Astrocyte (in vitro differentiated cells and primary cell): ENCODE results near the gene PSMD1. TPM values are rescaled to one million over a fixed set of nuclear protein-coding genes. Genes with fewer than 3 reads are reported as not detected.
A peak's percentile ranks its signal among the peaks of the same experiment; 100 is the strongest.

Source experiments
- DNase-seq: peaks from one replicate; pipeline ENCODE4 v3.0.0-alpha.2; 2010; ENCODE audit warnings: low read depth
- FAIRE-seq: peaks from 2 replicates; lab custom pipeline; 2011; peaks lifted over from hg19 to GRCh38; lab: Jason Lieb, UNC
- H2AFZ ChIP-seq: 2 replicates; pipeline ENCODE4 v1.6.0; 2012; ENCODE audit warnings: low read depth, low read length, inconsistent platforms
- H3K27ac ChIP-seq: 2 replicates; pipeline ENCODE4 v1.5.1; 2011; ENCODE audit warnings: low read depth, low read length, inconsistent platforms
- H3K27me3 ChIP-seq: 2 replicates; pipeline ENCODE4 v1.6.0; 2011; ENCODE audit warnings: low read length, inconsistent platforms; ENCODE audit not compliant: insufficient read depth
- H3K36me3 ChIP-seq: 2 replicates; pipeline ENCODE4 v1.5.1; 2011; ENCODE audit warnings: low read length, inconsistent platforms; ENCODE audit not compliant: insufficient read depth
- H3K4me1 ChIP-seq: 2 replicates; pipeline ENCODE4 v1.5.1; 2011; ENCODE audit warnings: low read length, inconsistent platforms; ENCODE audit not compliant: insufficient read depth
- H3K4me2 ChIP-seq: 2 replicates; pipeline ENCODE4 v1.6.0; 2012; ENCODE audit warnings: low read length, inconsistent platforms
- H3K4me3 ChIP-seq: 2 replicates; pipeline ENCODE4 v1.5.1; 2011; ENCODE audit warnings: low read depth, mild to moderate bottlenecking, low read length, inconsistent platforms; ENCODE audit not compliant: insufficient read depth
- H3K79me2 ChIP-seq: 2 replicates; pipeline ENCODE4 v1.6.0; 2012; ENCODE audit warnings: mild to moderate bottlenecking, low read length, inconsistent platforms; ENCODE audit not compliant: insufficient read depth
- H3K9ac ChIP-seq: 2 replicates; pipeline ENCODE4 v1.6.0; 2012; ENCODE audit warnings: mild to moderate bottlenecking, low read length, inconsistent platforms
- H3K9me3 ChIP-seq: 2 replicates; pipeline ENCODE4 v1.5.1; 2012; ENCODE audit warnings: low read depth, mild to moderate bottlenecking, low read length, inconsistent platforms; ENCODE audit not compliant: insufficient read depth
- H4K20me1 ChIP-seq: 2 replicates; pipeline ENCODE4 v1.6.0; 2012; ENCODE audit warnings: low read length, inconsistent platforms; ENCODE audit not compliant: insufficient read depth
- H3K27ac Mint-ChIP-seq: one replicate; pipeline ENCODE4 v1.8.0; 2021; ENCODE audit warnings: mild to moderate bottlenecking, mixed read lengths; ENCODE audit not compliant: unreplicated experiment
- H3K27me3 Mint-ChIP-seq: one replicate; pipeline ENCODE4 v1.8.0; 2021; ENCODE audit warnings: low read depth, mixed read lengths; ENCODE audit not compliant: unreplicated experiment
- H3K36me3 Mint-ChIP-seq: one replicate; pipeline ENCODE4 v1.8.0; 2021; ENCODE audit warnings: low read depth, mixed read lengths; ENCODE audit not compliant: unreplicated experiment
- H3K4me1 Mint-ChIP-seq: one replicate; pipeline ENCODE4 v1.8.0; 2021; ENCODE audit warnings: low read depth, mixed read lengths; ENCODE audit not compliant: unreplicated experiment
- H3K4me3 Mint-ChIP-seq: one replicate; pipeline ENCODE4 v1.8.0; 2021; ENCODE audit warnings: mild to moderate bottlenecking, moderate library complexity, mixed read lengths; ENCODE audit not compliant: unreplicated experiment
- H3K9me3 Mint-ChIP-seq: one replicate; pipeline ENCODE4 v1.8.0; 2021; ENCODE audit warnings: mild to moderate bottlenecking, mixed read lengths; ENCODE audit not compliant: unreplicated experiment
- CTCF ChIP-seq: IDR thresholded peaks from 2 replicates; pipeline ENCODE4 v1.5.1; 2011; ENCODE audit warnings: low read depth, mild to moderate bottlenecking, inconsistent platforms, low read length, moderate library complexity; ENCODE audit not compliant: insufficient read depth
- EZH2 ChIP-seq: IDR thresholded peaks from 2 replicates; pipeline ENCODE4 v1.6.1; 2012; ENCODE audit warnings: mild to moderate bottlenecking, low read length, inconsistent platforms; ENCODE audit not compliant: insufficient read depth
- total RNA-seq: library from RNA; stranded (reverse); gene quantifications from 2 replicates; pipeline ENCODE4 v1.2.1, GENCODE V29; 2021

PSMD1 gene
- total RNA-seq, 1 donor from 2014 or later, result 151 TPM

GRCh38 chr2:231181860-231182512 is 125.3 kb downstream of the PSMD1 start:
- H3K4me3 ChIP-seq, result no peak overlapping the region
- no peaks in the 10 kb centered on the region for H3K9me3 ChIP-seq
- DNase-seq, result peak; percentile 32
- H3K4me3 Mint-ChIP-seq, result no peak overlapping the region
- peaks cover 2% of the 10 kb centered on the region for H3K27me3 Mint-ChIP-seq
- H3K27ac Mint-ChIP-seq, result no peak overlapping the region
- no peaks in the 10 kb centered on the region for H3K79me2 ChIP-seq
- H3K9ac ChIP-seq, result no peak overlapping the region
- H3K27ac ChIP-seq, result no peak overlapping the region
- no peaks in the 10 kb centered on the region for H4K20me1 ChIP-seq
- no peak for FAIRE-seq
- no peak overlapping the region for H3K4me2 ChIP-seq
- H2AFZ ChIP-seq, result no peak overlapping the region
- TF ChIP-seq EZH2, result no peak
- TF ChIP-seq CTCF, result no peak
- H3K27me3 ChIP-seq, result no peaks in the 10 kb centered on the region
- H3K4me1 ChIP-seq, result peaks cover 14% of the 10 kb centered on the region
- peaks cover 9% of the 10 kb centered on the region for H3K4me1 Mint-ChIP-seq
- peaks cover 4% of the 10 kb centered on the region for H3K9me3 Mint-ChIP-seq
- no peaks in the 10 kb centered on the region for H3K36me3 ChIP-seq
- H3K36me3 Mint-ChIP-seq, result peaks cover 6% of the 10 kb centered on the region

GRCh38 chr2:231182513-231182899 is 125.8 kb downstream of the PSMD1 start:
- peaks cover 14% of the 10 kb centered on the region for H3K4me1 ChIP-seq
- H3K27me3 ChIP-seq, result no peaks in the 10 kb centered on the region
- no peak overlapping the region for H3K9ac ChIP-seq
- Mint-ChIP-seq H3K27me3 (peaks cover 2% of the 10 kb centered on the region), H3K4me1 (peaks cover 9% of the 10 kb centered on the region), H3K27ac (no peak overlapping the region), H3K9me3 (peaks cover 4% of the 10 kb centered on the region), H3K36me3 (peaks cover under 1% of the 10 kb centered on the region), H3K4me3 (no peak overlapping the region)
- no peak for DNase-seq
- H3K4me3 ChIP-seq, result no peak overlapping the region
- H3K27ac ChIP-seq, result no peak overlapping the region
- H2AFZ ChIP-seq, result no peak overlapping the region
- H4K20me1 ChIP-seq, result no peaks in the 10 kb centered on the region
- no peaks in the 10 kb centered on the region for H3K9me3 ChIP-seq
- H3K36me3 ChIP-seq, result no peaks in the 10 kb centered on the region
- no peak for FAIRE-seq
- no peak overlapping the region for H3K4me2 ChIP-seq
- TF ChIP-seq CTCF, result no peak
- TF ChIP-seq EZH2, result no peak
- no peaks in the 10 kb centered on the region for H3K79me2 ChIP-seq

- peaks cover 9% of the 10 kb centered on the region for H3K4me1 Mint-ChIP-seq
Observed at GRCh38 chr2:231183851-231184250, 127.2 kb downstream of the PSMD1 start.

More at GRCh38 chr2:231183851-231184250, 127.2 kb downstream of the PSMD1 start:
- no peaks in the 10 kb centered on the region for H3K36me3 ChIP-seq
- peaks cover 4% of the 10 kb centered on the region for H3K9me3 Mint-ChIP-seq
- TF ChIP-seq EZH2, result no peak
- TF ChIP-seq CTCF, result no peak
- H3K4me2 ChIP-seq, result no peak overlapping the region
- H3K4me3 Mint-ChIP-seq, result no peak overlapping the region
- no peak overlapping the region for H3K27ac ChIP-seq
- H3K79me2 ChIP-seq, result no peaks in the 10 kb centered on the region
- H3K27me3 Mint-ChIP-seq, result peaks cover 8% of the 10 kb centered on the region
- DNase-seq (no peak), FAIRE-seq (no peak)
- no peaks in the 10 kb centered on the region for H3K9me3 ChIP-seq
- H3K4me3 ChIP-seq, result no peak overlapping the region
- peaks cover 14% of the 10 kb centered on the region for H3K4me1 ChIP-seq
- H3K9ac ChIP-seq, result no peak overlapping the region
- H4K20me1 ChIP-seq, result no peaks in the 10 kb centered on the region
- H3K36me3 Mint-ChIP-seq, result no peaks in the 10 kb centered on the region
- no peak overlapping the region for H2AFZ ChIP-seq
- H3K27ac Mint-ChIP-seq, result no peak overlapping the region
- no peaks in the 10 kb centered on the region for H3K27me3 ChIP-seq
